GM21367 (cell line): Measurements from ENCODE around the gene TM4SF4.
A peak's percentile ranks its signal among the peaks of the same experiment; 100 is the strongest.

Experiments
- ATAC-seq: cut with Tn5 transposase; IDR thresholded peaks from one replicate; pipeline ENCODE4 v1.9.1; 2021; ENCODE audit not compliant: unreplicated experiment

TM4SF4 gene

GRCh38 chr3:149481056-149481455 is 6.6 kb downstream of the TM4SF4 start:
- no peak for ATAC-seq

GRCh38 chr3:149481491-149481890 is 7.0 kb downstream of the TM4SF4 start:
- no peak for ATAC-seq

- ATAC-seq: no peak
These were observed 12.2 kb downstream of the TM4SF4 start for GRCh38 chr3:149486726-149487125.

GRCh38 chr3:149487598-149488197 is 13.2 kb downstream of the TM4SF4 start:
- ATAC-seq: peak; percentile 68

GRCh38 chr3:149489060-149489690 is 14.7 kb downstream of the TM4SF4 start:
- no peak for ATAC-seq

DNA sequence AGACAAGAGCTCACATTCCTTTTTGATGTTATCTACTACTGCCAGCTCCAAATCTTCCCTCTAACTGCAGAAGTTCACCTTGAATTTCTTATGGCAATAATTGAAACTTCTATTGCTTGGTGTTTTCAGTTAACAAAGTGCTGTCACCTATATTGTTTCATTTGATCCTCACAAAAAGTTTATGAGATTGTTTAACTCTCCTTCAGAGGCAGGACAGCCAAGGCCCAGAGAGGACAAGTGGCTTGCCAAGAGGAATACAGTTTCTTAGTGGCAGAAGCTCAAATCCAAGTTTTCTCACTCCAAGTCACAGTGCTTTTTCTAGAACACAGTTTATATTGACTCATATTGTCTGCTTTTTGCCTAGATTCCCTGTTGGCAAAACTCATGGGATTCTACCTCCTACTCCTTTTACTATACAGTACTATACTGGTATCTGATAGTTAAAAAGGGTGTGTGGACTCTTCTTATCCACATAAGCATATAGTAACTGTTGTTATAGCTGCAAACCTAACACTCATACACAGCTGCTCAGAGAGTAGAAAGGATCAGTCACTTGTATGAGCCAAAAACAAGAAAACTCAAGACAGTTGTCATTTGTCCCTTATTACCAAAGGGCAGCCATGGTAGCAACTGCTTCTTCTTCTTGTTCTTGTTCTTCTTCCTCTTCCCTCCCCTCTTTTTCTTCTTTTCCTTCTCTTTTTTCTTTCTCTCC is 15.9 kb downstream of the TM4SF4 start:
- no peak for ATAC-seq

- no peak for ATAC-seq
These were observed 19.0 kb downstream of the TM4SF4 start for GRCh38 chr3:149493315-149494021.

GRCh38 chr3:149494022-149494758 is 19.7 kb downstream of the TM4SF4 start:
- ATAC-seq: no peak

GRCh38 chr3:149494759-149495580 is 20.5 kb downstream of the TM4SF4 start:
- no peak for ATAC-seq

DNA sequence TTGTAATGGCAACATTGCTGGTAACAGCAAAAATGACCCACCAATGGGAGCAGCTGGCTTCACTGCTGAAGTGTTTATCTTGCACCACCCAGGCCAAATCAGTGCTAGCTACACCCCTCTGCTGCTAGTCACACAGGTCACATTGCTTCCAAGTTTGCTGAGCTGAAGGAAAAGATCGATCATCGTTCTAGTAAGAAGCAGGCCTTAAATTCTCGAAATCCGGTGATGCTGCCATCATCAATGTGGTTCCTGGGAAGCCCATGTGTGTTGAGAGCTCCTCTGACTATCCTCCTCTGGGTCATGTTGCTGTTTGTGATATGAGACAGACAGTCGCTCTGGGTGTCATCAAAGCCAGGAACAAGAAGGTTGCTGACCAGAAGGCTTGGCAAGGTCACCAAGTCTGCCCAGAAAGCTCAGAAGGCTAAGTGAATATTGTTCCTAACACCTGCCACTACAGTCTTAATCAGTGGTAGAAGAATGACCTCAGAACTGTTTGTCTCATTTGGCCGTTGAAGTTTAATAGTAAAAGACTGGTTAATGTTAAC is 21.2 kb downstream of the TM4SF4 start:
- no peak for ATAC-seq

DNA sequence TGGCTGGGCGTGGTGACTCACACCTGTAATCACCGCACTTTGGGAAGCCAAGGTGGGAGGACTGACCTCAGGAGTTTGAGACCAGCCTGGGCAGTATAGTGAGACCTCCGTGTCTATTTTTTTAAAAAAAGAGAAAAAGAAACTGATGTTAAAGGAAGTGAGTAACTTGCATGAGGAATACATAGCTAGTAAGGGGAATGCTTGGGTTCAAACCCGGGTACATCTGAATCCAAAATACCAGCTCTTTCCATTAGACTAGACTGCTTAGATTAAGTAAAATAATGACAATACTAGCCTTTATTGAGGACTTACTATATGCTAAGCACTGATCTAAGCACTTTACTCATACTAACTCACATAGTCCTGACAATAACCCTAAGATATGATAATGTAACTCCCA is 22.4 kb downstream of the TM4SF4 start:
- ATAC-seq: no peak

DNA sequence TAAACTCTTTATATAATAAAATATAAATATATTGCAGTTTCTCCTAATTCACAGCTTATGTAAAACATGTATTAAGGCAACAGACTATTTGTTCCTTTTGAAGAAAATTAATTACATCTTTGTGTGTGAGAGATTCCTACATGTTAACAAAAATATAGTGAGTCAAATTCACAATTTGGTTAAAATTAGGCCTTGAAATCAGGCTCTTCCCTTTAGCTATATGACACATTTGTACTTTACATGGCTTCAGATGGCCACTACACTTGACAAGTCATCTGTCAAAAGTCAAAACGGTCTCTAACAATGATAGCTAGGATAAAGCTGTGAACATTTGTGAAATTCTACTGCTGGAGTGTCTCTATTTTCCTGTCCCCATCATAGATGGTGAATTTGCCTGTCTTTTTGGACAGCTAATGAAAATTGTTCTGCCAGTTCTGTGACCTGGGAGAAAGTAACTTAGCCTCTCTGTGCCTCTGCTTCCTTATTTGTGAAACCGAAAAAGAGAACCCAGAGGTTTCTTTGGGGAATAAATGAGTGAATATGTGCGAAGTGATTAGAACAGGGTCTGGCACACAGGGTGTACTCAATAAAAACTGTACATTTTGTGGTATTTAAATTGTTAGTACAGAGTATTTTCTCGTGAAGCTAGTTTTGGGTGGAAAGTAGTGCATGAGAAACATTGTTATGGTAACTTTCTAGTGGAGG is 23.6 kb downstream of the TM4SF4 start:
- no peak for ATAC-seq

DNA sequence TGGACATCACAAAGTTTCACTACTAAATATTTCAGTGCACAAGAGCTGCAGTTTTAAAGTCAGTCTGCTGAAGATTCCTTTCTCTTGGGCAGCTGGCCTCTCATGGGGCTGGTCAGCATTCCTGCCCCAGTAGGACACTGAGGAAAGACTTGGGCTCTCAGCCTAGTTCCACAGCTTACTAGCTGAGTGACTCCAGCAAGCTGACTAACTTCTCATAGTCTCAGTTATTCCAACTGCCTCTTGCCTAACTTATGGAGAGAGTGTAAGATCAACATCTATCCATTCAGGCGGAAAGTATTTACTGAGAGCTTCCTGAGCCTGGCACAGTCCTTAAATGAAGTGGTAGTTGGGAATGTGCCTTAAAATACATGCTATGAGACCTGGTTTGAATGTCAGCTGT is 27.0 kb downstream of the TM4SF4 start:
- ATAC-seq: no peak

GRCh38 chr3:149502438-149502837 is 27.9 kb downstream of the TM4SF4 start:
- no peak for ATAC-seq

- ATAC-seq: no peak
These were observed 32.0 kb downstream of the TM4SF4 start for GRCh38 chr3:149506540-149506939.

- ATAC-seq: no peak
These were observed 32.5 kb downstream of the TM4SF4 start for GRCh38 chr3:149506965-149507364.

DNA sequence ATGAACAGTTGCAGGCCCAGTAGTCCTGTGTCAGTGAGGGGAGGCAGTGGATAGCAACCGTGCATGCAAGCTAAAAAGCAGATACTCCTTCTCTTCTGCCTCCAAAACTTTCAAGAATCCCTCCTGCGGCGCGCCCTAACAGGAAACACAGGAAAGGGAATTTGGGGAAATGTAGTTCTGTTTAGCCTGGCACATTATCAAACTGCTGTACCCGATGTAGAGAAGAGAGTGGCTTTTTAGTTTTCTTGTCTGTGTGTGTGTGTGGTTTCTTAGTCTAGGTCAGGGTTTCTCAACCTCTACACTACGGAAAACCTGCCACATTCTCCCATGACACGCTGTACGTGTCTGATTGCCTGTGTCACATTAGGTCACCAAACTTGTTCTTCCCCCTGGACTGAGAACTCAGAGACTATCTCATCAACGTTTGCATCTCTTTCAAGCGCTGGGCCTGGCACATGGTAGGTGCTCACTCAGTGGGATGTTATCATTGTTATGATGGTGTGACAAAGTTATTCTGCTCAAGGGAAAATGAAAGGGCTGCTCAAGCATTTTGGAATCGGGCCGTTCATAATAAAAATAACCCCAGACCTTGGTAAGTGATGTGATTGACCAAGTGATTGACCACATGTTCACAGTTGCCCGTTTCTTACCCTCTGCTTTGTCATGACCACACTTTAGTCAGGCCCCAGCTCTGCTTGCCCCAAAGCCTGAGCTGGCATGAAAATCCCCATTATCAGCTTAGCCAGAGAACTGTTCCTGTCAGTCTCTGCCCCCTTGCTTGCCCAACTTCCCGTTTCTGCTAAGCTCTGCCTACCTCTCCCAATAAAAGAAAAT is 33.2 kb downstream of the TM4SF4 start:
- ATAC-seq: no peak

DNA sequence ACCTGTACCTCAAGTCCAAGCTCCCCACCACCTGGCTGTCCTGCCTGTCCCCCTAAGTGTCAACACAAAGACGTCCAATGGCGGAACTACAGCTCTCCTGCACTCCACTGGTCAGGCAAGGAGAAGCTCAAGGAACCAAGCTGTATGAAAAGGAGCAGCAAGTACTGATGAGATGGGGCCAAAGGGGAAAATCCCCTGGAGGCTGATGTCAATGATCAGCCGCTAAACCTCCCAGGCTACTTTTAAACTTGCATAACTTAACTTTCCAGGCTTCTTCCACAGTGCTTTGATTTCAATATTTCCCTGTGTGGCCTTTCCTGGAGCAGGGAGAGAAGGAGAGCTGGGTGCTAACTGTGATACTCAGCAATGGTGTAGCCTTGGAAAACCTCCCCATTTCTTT is 35.0 kb downstream of the TM4SF4 start:
- no peak for ATAC-seq
